Measurements from ENCODE around the gene OS9. TPM values are rescaled to one million over a fixed set of nuclear protein-coding genes. Genes with fewer than 3 reads are reported as not detected.
A peak's percentile ranks its signal among the peaks of the same experiment; 100 is the strongest.

OS9 gene
- polyA plus RNA-seq, 4 donors = 148 to 307 (median 200) TPM

GRCh38 chr12:57765003-57765697, 71.2 kb downstream of the OS9 start:
- WGBS, 3 donors = 1% methylated on average over 57 to 60 of the region's 60 CpGs
- peak in 1 of 2 donors; percentile 66 for DNase-seq
- H3K36me3 ChIP-seq (ENCODE audit: control insufficient read depth in 3 of 3, insufficient read depth in 2 of 3, low read depth in 1 of 3, low read length in 3 of 3) = peaks cover 0 to 24% (median 0%) of the 10 kb centered on the region in 3 donors
- H3K4me3 ChIP-seq (ENCODE audit: low read depth in 1 of 3, low read length in 3 of 3) = peak overlapping the region; percentile 34 to 51 (median 43)
- no peak for FAIRE-seq
- H3K27me3 ChIP-seq (ENCODE audit: control insufficient read depth in 3 of 3, insufficient read depth in 3 of 3, low read length in 3 of 3) = peaks cover 3 to 45% (median 10%) of the 10 kb centered on the region in 3 donors
- H3K4me1 ChIP-seq (ENCODE audit: control insufficient read depth in 3 of 3, insufficient read depth in 2 of 3, low read depth in 1 of 3, low read length in 2 of 3) = peaks cover 2 to 28% (median 5%) of the 10 kb centered on the region in 3 donors
- no peaks in the 10 kb centered on the region for H3K9me3 ChIP-seq (ENCODE audit: control insufficient read depth in 2 of 2, insufficient read depth in 1 of 2, low read depth in 1 of 2, low read length in 1 of 2)
- no peak overlapping the region for H3K27ac ChIP-seq (ENCODE audit: low read depth in 1 of 3, low read length in 2 of 3)

GRCh38 chr12:57765698-57766463, 71.9 kb downstream of the OS9 start:
- H3K4me1 ChIP-seq (ENCODE audit: control insufficient read depth in 3 of 3, insufficient read depth in 2 of 3, low read depth in 1 of 3, low read length in 2 of 3) = peaks cover 2 to 32% (median 5%) of the 10 kb centered on the region in 3 donors
- H3K36me3 ChIP-seq (ENCODE audit: control insufficient read depth in 3 of 3, insufficient read depth in 2 of 3, low read depth in 1 of 3, low read length in 3 of 3) = peaks cover 0 to 29% (median 0%) of the 10 kb centered on the region in 3 donors
- no peak overlapping the region for H3K27ac ChIP-seq (ENCODE audit: low read depth in 1 of 3, low read length in 2 of 3)
- DNase-seq (no peak), FAIRE-seq (no peak)
- WGBS, 3 donors = 1 to 4% (median 3%) methylated on average over 39 to 40 of the region's 40 CpGs
- H3K27me3 ChIP-seq (ENCODE audit: control insufficient read depth in 3 of 3, insufficient read depth in 3 of 3, low read length in 3 of 3) = peaks cover 3 to 45% (median 10%) of the 10 kb centered on the region in 3 donors
- no peaks in the 10 kb centered on the region for H3K9me3 ChIP-seq (ENCODE audit: control insufficient read depth in 2 of 2, insufficient read depth in 1 of 2, low read depth in 1 of 2, low read length in 1 of 2)
- H3K4me3 ChIP-seq (ENCODE audit: low read depth in 1 of 3, low read length in 3 of 3) = peak overlapping the region in 2 of 3 donors; percentile 34 to 51

- H3K4me1 ChIP-seq (ENCODE audit: control insufficient read depth in 3 of 3, insufficient read depth in 2 of 3, low read depth in 1 of 3, low read length in 2 of 3) = peaks cover 2 to 40% (median 9%) of the 10 kb centered on the region in 3 donors
- H3K9me3 ChIP-seq (ENCODE audit: control insufficient read depth in 2 of 2, insufficient read depth in 1 of 2, low read depth in 1 of 2, low read length in 1 of 2) = no peaks in the 10 kb centered on the region
- DNase-seq = no peak
- 6 to 8% (median 7%) methylated on average over 35 to 38 of the region's 38 CpGs for whole genome bisulfite sequencing, 3 donors
- H3K27ac ChIP-seq (ENCODE audit: low read depth in 1 of 3, low read length in 2 of 3) = no peak within 1 kb of the TSS
- peaks cover 3 to 45% (median 10%) of the 10 kb centered on the region in 3 donors for H3K27me3 ChIP-seq (ENCODE audit: control insufficient read depth in 3 of 3, insufficient read depth in 3 of 3, low read length in 3 of 3)
- peaks cover 0 to 27% (median 0%) of the 10 kb centered on the region in 3 donors for H3K36me3 ChIP-seq (ENCODE audit: control insufficient read depth in 3 of 3, insufficient read depth in 2 of 3, low read depth in 1 of 3, low read length in 3 of 3)
- peak within 1 kb of the TSS in 2 of 3 donors; percentile 34 to 51 for H3K4me3 ChIP-seq (ENCODE audit: low read depth in 1 of 3, low read length in 3 of 3)
- no peak for FAIRE-seq
These were observed 72.8 kb downstream of the OS9 start, which contains the start of gene CYP27B1 for GRCh38 chr12:57766464-57767304. TSS of gene CYP27B1 (minus strand) at chr12:57767078. CDS start at chr12:57767041, 37 bp downstream.

GRCh38 chr12:57767305-57767698, 73.4 kb downstream of the OS9 start:
- Histone ChIP-seq H3K9me3 (ENCODE audit: control insufficient read depth in 2 of 2, insufficient read depth in 1 of 2, low read depth in 1 of 2, low read length in 1 of 2) (no peaks in the 10 kb centered on the region), H3K27ac (ENCODE audit: low read depth in 1 of 3, low read length in 2 of 3) (no peak overlapping the region), H3K27me3 (ENCODE audit: control insufficient read depth in 3 of 3, insufficient read depth in 3 of 3, low read length in 3 of 3) (peaks cover 3 to 45% (median 10%) of the 10 kb centered on the region in 3 donors), H3K4me1 (ENCODE audit: control insufficient read depth in 3 of 3, insufficient read depth in 2 of 3, low read depth in 1 of 3, low read length in 2 of 3) (peaks cover 2 to 40% (median 9%) of the 10 kb centered on the region in 3 donors), H3K4me3 (ENCODE audit: low read depth in 1 of 3, low read length in 3 of 3) (no peak overlapping the region), H3K36me3 (ENCODE audit: control insufficient read depth in 3 of 3, insufficient read depth in 2 of 3, low read depth in 1 of 3, low read length in 3 of 3) (peaks cover 0 to 23% (median 0%) of the 10 kb centered on the region in 3 donors)
- FAIRE-seq (no peak), DNase-seq (no peak)

GRCh38 chr12:57767876-57768275, 73.9 kb downstream of the OS9 start:
- H3K27ac ChIP-seq (ENCODE audit: low read depth in 1 of 3, low read length in 2 of 3) = no peak overlapping the region
- H3K27me3 ChIP-seq (ENCODE audit: control insufficient read depth in 3 of 3, insufficient read depth in 3 of 3, low read length in 3 of 3) = peaks cover 3 to 45% (median 10%) of the 10 kb centered on the region in 3 donors
- peaks cover 2 to 40% (median 9%) of the 10 kb centered on the region in 3 donors for H3K4me1 ChIP-seq (ENCODE audit: control insufficient read depth in 3 of 3, insufficient read depth in 2 of 3, low read depth in 1 of 3, low read length in 2 of 3)
- no peak for DNase-seq
- H3K9me3 ChIP-seq (ENCODE audit: control insufficient read depth in 2 of 2, insufficient read depth in 1 of 2, low read depth in 1 of 2, low read length in 1 of 2) = no peaks in the 10 kb centered on the region
- 92 to 93% (median 92%) methylated on average over 3 of the region's 3 CpGs for WGBS, 3 donors
- H3K36me3 ChIP-seq (ENCODE audit: control insufficient read depth in 3 of 3, insufficient read depth in 2 of 3, low read depth in 1 of 3, low read length in 3 of 3) = peaks cover 0 to 23% (median 0%) of the 10 kb centered on the region in 3 donors
- no peak overlapping the region for H3K4me3 ChIP-seq (ENCODE audit: low read depth in 1 of 3, low read length in 3 of 3)
- no peak for FAIRE-seq

GRCh38 chr12:57769594-57769993, 75.7 kb downstream of the OS9 start:
- Histone ChIP-seq H3K27me3 (ENCODE audit: control insufficient read depth in 3 of 3, insufficient read depth in 3 of 3, low read length in 3 of 3) (peaks cover 3 to 32% (median 3%) of the 10 kb centered on the region in 3 donors), H3K4me3 (ENCODE audit: low read depth in 1 of 3, low read length in 3 of 3) (no peak overlapping the region), H3K36me3 (ENCODE audit: control insufficient read depth in 3 of 3, insufficient read depth in 2 of 3, low read depth in 1 of 3, low read length in 3 of 3) (peaks cover 0 to 23% (median 0%) of the 10 kb centered on the region in 3 donors), H3K27ac (ENCODE audit: low read depth in 1 of 3, low read length in 2 of 3) (no peak overlapping the region), H3K4me1 (ENCODE audit: control insufficient read depth in 3 of 3, insufficient read depth in 2 of 3, low read depth in 1 of 3, low read length in 2 of 3) (peaks cover 2 to 35% (median 9%) of the 10 kb centered on the region in 3 donors), H3K9me3 (ENCODE audit: control insufficient read depth in 2 of 2, insufficient read depth in 1 of 2, low read depth in 1 of 2, low read length in 1 of 2) (no peaks in the 10 kb centered on the region)
- WGBS, 3 donors = 97 to 99% (median 98%) methylated on average over 11 of the region's 11 CpGs
- no peak for DNase-seq
- no peak for FAIRE-seq

- H3K4me1 ChIP-seq (ENCODE audit: control insufficient read depth in 3 of 3, insufficient read depth in 2 of 3, low read depth in 1 of 3, low read length in 2 of 3) = peaks cover 0 to 26% (median 9%) of the 10 kb centered on the region in 3 donors
- FAIRE-seq (no peak), DNase-seq (no peak)
- no peak overlapping the region for H3K27ac ChIP-seq (ENCODE audit: low read depth in 1 of 3, low read length in 2 of 3)
- no peak overlapping the region for H3K4me3 ChIP-seq (ENCODE audit: low read depth in 1 of 3, low read length in 3 of 3)
- peaks cover 3 to 20% (median 3%) of the 10 kb centered on the region in 3 donors for H3K27me3 ChIP-seq (ENCODE audit: control insufficient read depth in 3 of 3, insufficient read depth in 3 of 3, low read length in 3 of 3)
- peaks cover 0 to 23% (median 0%) of the 10 kb centered on the region in 3 donors for H3K36me3 ChIP-seq (ENCODE audit: control insufficient read depth in 3 of 3, insufficient read depth in 2 of 3, low read depth in 1 of 3, low read length in 3 of 3)
- H3K9me3 ChIP-seq (ENCODE audit: control insufficient read depth in 2 of 2, insufficient read depth in 1 of 2, low read depth in 1 of 2, low read length in 1 of 2) = no peaks in the 10 kb centered on the region
- 78 to 86% (median 85%) methylated on average over 4 of the region's 4 CpGs for WGBS, 3 donors
These were observed 76.8 kb downstream of the OS9 start for GRCh38 chr12:57770734-57771133.

Data from small intestine (tissue), 7 donors.